Cardiac fibroblast (primary cell): Measurements from ENCODE around the gene MARCHF10.

ENCODE experiments used
- DNase-seq, 2 donors: peaks; one replicate each; pipeline versions ENCODE4 v3.0.0 to v3.0.0-alpha.2; 2010; ENCODE audit warnings: low read depth in 2 of 2
- H3K4me3 ChIP-seq, 2 donors: replicated peaks in 1 of 2; 1 replicate in 1 of 2; 2 replicates in 1 of 2; pipeline ENCODE4 v1.5.1; 2011; ENCODE audit warnings: low read depth in 2 of 2, low read length in 2 of 2, mild to moderate bottlenecking in 2 of 2, moderate library complexity in 1 of 2
- CTCF ChIP-seq: IDR thresholded peaks from one replicate; pipeline ENCODE4 v1.5.1; 2011; ENCODE audit warnings: low read depth, mild to moderate bottlenecking, low read length, inconsistent platforms

The MARCHF10 gene

GRCh38 chr17:62716834-62717588 lies 91.1 kb downstream of the MARCHF10 start:
- DNase-seq = no peak
- H3K4me3 ChIP-seq = no peak overlapping the region
- TF ChIP-seq CTCF = no peak

- H3K4me3 ChIP-seq = no peak overlapping the region
- no peak for DNase-seq
- TF ChIP-seq CTCF = no peak
Measured at GRCh38 chr17:62715882-62716390, 92.2 kb downstream of the MARCHF10 start.

- DNase-seq = peak in 1 of 2 donors; percentile 75
- TF ChIP-seq CTCF = no peak
- no peak overlapping the region for H3K4me3 ChIP-seq
Measured at GRCh38 chr17:62714016-62714777, 93.9 kb downstream of the MARCHF10 start.

GRCh38 chr17:62713086-62713881 lies 94.8 kb downstream of the MARCHF10 start:
- no peak overlapping the region for H3K4me3 ChIP-seq
- DNase-seq = no peak
- TF ChIP-seq CTCF = no peak

- no peak overlapping the region for H3K4me3 ChIP-seq
- no peak for TF ChIP-seq CTCF
- DNase-seq = no peak
Measured at GRCh38 chr17:62712171-62712581, 95.9 kb downstream of the MARCHF10 start.

GRCh38 chr17:62708587-62708986 lies 99.5 kb downstream of the MARCHF10 start:
- H3K4me3 ChIP-seq = no peak overlapping the region
- no peak for TF ChIP-seq CTCF

More at GRCh38 chr17:62708587-62708986, 99.5 kb downstream of the MARCHF10 start:
- no peak for DNase-seq
